ENCODE measurements around the gene CHIT1.

The CHIT1 gene

DNA sequence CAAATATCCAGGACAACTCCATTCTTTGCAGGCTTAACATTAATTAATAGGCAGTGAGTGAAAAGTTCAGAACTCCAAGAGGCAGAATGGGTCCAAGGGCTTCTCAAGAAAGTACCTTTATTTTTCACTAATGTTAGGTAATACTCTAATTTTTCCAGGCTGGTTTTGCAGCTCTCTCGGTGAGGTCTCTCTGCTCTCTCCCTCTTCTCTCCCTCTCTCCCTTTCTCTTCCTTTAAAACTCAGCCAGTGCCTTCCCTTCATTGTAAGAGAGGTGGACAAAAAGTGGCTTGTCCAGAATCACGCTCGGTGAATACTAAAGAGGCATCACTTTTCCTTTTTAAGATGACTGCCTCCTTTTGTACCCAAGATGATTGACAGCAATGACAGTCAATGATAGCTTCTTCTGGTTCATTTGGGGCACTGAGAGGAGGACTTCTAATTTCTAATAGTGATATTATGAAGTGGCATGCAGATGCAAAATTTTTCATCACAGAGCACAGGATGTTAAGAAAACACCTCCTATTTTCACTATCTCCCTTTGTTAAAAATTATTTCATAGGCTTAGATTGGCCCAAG is 41.7 kb downstream of the CHIT1 start:
- DNase-seq: no peak

DNA sequence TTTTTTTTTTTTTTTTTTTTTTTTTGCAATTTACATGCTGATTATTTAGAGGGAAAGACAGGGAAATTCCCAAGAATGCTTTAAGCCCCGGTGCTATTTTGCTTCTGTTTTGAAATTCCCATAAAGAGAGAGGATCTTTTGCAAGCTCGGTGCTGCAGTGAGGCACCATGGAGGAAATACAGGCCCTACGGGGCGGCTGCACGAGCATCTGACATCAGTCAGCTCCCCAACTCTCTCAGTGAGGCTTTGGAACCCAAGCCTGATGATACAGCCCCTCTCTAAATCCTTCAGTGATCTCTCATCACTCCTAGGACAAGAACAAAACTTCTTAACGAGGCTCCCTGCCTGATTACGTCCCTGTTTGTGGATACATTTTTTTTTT is 42.2 kb downstream of the CHIT1 start:
- no peak for DNase-seq

DNA sequence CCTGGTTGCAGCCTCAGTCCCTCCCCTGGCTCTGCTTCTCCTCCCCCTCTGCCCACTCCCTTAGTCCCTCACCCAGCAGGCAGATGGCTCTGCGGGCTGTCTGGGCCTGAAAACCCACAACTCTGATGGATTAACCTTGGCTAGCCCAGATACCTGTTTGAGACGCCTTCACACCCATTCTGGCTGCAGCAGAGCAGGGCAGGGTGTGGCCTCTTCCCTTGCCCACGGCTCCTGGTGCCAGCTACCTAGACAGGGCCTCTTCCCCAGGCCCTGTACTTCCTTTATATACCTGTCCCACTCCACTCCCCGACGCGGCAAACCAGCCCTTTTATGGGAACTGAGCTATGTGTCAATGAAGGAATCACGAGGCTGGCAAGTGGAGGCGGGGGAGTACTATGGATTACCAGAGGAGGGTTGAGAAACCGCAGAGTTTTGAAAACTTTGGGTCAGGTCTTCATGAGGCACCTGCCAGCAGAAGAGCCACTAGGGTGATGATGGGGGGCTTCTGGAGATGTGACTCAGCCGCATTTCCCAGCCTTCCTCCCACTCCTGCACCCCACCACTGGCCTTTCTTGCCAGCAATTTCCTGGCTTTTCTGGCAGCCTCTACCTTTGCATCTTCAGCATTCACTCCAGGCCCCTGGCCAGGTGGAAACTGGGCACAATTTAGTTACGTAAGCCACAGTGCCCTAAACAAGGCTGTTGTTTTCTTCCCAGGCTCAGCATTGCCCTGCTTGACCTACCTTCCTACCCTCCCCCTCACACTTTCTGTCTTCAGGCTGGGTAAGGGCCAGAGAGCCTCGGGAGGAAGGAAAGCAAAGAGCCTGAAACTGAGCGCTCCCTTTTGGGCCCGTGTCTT is 42.8 kb downstream of the CHIT1 start, which contains the start of gene CHI3L1:
CHI3L1 (minus strand) TSS at position 259 of the 858 bp plus-strand sequence; CDS start at position 178, 81 bp downstream.
- DNase-seq: peak; percentile 45 to 62

DNA sequence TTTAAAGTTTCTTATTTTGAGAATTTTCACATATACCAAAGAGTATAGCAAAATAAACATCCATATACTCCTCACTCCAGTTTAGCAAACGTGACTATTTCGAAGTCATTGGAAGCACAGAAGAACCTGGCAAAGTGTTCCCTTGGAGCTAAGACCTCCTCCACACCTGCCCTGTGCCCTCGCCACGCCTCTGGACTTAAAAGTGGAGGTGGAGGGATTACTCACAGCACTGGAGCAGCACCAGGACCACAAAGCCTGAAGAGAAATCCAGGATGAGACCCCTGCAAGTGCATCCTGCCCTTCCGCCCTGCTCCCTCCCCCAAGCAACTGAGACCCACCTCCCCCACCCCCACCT is 43.4 kb downstream of the CHIT1 start:
- no peak for DNase-seq

DNA sequence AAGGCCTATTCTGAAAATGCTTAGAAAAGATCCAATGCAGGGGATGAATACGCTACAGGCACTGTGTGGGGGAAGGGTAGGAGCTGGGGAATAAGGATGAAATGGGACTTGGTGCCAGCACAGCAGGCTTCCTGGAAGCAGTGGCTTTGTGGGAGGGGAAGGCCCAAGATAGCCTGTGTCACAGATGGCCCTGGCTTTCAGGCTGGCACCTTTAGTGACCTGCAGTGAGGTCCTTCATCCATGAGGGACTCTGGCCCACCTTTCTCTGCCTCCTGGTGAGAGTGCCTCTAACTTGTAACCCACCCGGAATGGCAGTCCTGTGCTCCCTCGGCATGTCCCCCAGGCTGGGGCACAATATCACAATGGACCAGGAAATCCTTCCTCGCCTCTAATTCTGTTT is 43.9 kb downstream of the CHIT1 start:
- DNase-seq: no peak

DNA sequence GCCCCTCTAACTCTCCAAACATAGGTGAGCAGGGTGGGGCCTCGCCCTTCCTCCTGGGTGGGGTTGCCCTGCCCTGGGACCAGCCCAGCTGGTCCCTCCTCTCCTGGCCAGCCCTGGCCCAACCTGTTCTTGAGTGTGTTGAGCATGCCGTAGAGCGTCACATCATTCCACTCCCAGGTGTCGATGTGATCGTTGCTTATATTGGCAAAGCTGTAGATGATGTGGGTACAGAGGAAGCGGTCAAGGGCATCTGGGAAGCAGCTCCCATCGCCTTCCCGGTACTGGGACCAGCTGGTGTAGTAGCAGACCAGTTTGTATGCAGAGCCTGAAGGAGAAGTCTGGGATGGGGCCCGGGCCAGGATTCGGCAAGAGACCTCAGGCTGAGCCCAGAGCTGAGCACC is 44.4 kb downstream of the CHIT1 start:
- DNase-seq: no peak

DNA sequence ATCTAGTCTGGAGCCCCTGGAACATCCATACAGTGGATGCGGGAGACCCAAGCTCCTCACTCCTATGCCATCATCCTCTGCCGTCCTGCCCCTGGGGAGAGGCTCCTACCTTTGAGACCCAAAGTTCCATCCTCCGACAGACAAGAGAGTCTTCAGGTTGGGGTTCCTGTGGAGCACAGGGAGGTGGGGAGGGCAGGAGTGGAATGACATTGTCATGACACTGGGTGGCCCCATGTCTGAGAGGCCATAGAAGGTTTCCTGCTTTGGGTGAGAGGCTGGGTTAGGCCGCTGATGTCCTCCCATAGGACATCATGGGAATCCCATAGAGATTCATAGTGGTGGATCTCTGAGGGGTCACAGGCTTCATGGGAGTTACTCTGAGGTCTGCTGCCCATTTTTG is 45.0 kb downstream of the CHIT1 start:
- no peak for DNase-seq

DNA sequence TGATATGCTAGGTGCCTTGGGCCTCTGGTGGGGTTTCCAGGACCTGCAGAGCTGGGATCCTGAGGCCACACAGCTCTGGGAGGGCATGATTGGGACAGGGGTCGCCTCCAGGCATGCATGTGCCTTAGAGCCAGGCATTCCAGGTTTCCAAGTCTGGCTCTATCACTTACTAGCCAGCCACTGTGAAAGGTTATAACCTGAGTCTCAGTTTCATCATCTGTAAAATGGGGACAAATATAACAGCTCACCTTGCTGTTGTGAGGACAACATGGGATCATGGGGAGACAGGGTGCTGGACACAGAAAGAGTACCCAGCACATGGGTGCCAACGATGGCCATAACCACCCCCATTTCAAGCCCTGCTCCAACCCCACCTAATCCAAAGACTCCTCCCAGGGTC is 45.6 kb downstream of the CHIT1 start:
- no peak for DNase-seq

DNA sequence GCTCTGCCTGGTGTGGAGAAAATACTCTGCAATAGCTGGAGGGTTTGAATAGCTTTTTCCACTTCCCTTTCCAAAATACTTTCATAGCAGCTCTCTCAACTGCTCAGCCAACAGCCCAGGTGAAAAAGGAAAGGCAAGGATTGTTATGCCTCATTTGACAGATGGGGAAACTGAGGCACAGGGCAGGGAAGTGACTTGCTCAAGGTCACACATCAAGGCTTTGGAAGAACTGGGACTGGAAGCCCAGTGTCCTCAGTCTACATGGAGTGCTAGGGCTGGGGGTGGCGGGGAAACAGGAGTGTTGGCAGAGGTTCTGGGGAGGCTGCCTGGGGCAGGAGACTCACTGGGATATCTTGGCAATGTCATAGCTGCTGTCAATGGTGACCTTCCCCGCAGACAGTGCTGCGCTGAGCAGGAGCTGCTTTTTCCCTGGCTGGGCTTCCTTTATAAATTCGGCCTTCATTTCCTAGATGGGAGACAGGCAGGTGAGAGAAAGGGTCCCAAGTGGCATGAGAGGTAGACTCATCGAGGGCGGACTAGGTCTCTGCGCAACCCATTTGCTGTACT is 47.0 kb downstream of the CHIT1 start:
- no peak for DNase-seq

DNA sequence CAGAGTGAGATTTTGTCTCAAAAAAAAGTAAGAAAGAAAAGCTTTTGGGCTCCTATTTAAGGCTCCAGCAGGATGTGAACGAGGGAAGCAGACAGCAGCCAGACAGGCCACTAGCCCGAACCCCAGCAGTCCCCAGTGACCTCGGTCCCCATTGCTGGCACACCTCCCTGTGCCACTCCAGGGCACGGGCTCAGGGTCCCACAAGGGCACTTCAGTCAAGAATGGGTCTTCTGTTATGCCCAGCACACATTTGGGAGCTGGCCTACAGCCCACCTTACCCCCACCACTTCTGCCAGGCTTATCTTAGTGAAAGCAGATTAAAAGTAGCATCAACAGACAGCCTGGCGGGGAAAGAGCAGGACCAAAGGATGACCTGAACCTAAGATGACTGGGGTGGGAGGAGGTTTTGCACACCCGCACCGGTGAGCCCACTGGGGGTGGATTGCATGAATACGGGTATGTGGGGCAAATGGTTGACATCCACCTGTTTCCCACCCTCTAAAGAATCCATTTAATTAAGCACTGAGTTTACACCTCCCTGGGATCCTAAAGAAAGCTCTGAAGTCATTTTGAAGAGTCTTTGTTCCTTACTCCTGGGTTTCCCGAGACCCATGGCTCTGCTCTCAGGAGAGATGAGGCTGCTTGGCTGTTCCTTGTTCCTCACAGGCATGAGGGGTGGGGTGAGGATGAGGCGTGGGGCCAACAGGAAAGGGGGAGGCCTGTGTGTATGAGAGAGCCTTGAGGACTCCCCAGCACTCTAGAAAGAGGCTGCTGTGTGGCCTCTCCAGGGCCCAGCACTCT is 47.7 kb downstream of the CHIT1 start:
- no peak for DNase-seq

DNA sequence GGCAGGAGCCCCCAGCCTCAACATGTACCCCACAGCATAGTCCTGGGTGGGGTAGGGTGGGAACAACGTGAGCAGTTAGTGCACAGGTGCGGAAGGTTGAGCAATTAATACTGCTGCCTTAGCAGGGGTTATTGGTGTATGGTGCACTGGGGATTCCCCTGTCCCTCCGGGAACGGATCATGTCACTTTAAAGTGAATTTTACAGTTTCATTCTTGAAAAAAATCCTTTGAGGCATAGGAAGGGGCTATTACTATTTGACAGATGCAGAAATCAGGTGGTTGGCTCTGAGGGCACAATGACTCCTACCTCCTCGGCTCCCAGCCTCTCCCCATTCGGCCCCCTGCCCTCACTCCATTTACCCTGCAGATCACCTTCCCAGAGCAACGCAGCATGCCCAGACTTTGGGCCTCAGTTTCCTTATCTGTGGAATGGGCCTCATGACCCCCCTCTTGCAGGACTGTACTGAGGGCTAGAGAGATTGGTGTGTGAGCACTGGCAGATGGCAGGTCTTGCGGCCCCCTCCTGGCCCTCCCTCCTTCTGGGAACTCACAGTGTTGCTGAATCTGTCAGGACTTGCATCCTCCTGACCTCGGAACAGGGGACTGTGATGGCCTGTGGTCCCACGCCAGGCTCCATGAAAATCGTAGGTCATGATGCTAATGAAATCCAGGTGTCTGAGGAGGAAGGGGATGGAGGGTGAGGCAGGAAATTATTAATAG is 48.7 kb downstream of the CHIT1 start:
- DNase-seq: no peak

DNA sequence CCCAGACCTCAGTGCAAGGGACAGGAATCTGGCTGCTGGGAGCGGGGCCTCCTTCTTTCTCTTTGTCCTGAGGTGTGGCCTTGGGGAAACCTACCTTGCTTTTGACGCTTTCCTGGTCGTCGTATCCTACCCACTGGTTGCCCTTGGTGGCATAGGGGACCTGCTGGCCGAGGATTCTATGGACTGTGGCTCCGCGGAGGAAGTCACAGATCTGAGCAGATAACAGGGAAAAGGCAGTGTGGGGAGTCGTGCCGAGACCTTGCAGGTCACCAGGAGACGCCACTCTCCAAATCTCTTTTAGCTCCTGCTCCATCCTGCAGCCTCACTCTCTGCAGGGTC is 49.8 kb downstream of the CHIT1 start:
- no peak for DNase-seq

DNA sequence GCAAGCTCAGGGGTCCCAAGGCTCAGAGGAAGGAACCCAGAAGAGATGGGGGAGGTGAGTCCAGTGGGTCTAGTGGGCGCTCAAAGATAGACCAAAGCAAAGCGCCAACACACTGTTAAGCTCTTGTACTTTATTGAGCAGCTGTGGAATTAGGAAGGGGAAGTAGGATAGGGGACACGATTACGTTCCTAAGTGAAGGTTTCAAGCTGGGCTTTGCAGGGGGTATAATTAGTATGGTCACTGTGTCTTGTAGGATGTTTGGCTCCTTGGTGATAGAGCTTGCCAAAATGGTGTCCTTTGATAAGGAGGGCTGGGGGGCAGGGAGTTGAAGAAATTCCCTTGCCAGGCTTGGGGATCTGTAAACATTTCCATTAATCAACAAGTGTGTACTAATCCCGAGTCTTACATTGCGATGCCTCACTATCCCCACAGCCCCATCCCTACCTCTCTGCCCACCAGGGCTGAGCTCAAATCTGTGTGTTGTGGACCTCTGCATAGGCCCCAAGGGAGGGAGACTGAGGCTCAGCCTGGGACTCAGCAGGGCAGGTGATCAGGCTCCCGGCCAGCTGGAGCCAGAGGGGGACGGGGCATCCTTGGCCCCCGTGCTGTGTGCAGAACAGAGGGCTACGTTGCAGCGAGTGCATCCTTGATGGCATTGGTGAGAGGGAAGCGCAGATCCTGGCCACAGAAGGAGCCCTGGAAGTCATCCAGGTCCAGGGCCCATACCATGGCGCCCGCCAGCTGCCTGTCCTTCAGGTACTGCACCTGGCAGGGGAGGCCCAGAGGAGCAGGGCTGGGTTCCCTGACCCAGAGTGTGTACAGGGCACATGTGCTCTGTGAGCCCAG is 50.4 kb downstream of the CHIT1 start:
- peak in 1 of 2 experiments; percentile 6 for DNase-seq

DNA sequence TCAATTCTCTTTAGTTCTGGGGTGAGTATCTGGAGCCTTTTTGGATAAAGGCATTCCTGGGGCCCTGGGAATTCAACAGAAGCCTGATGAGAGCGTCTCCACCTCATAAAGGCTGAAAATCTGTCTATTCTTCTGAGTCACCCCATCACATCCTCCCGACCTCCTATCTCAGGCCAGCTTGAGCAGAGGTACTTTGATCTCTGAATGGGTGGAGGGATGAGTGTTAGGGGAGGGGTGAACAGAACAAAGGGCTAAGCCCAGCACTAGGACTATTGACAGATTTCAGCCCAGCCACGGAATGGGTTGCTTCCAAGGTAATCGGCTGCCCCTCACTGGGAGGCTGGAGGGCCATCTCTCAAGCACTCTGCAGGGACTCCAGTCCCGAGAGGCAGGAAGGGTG is 51.4 kb downstream of the CHIT1 start:
- no peak for DNase-seq

DNA sequence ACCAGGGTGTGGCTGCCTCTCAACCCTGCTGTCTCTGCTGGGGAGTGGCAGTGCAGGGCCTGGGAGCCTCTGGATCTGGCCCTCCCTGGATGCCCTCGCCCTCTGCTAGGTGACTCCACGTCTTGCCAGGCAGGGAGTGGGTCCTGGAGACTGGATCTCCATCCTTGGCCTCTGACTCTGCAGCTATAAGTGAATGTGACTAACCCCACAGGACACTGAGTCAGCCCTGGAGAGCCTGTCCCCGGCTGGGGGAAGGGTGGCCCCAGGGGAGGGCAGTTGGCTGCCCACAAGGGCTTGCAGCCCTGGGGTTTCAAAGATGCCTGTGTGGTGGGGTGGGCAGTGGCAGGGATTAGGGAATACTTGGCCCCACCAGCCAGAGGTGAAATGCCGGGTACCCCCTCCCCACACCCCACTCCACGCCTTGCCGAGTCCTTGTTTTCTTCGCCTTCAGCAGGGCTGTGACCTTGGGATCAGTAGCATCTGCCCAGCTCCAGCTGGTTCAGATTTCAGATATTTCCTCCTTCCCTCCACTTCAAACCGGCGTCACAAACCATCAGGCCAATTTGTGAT is 51.9 kb downstream of the CHIT1 start:
- DNase-seq: no peak

DNA sequence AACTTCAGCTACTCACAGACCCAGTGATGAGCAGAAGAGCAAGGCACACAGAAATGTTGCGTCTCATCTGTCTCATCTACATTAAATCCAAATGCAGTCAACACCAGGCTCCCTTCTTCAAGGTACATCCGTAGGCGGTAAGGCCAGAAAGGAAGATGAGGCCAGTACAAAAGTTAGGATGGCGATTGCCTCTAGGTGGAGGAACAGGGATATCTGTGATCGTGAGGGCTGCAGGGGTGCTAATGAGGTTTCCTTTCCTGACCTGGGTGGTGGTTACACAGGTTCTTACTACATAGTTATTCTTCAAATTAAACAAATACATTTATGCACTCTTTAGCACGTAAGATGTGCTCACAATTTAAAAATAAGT is 52.5 kb downstream of the CHIT1 start:
- no peak for DNase-seq

DNA sequence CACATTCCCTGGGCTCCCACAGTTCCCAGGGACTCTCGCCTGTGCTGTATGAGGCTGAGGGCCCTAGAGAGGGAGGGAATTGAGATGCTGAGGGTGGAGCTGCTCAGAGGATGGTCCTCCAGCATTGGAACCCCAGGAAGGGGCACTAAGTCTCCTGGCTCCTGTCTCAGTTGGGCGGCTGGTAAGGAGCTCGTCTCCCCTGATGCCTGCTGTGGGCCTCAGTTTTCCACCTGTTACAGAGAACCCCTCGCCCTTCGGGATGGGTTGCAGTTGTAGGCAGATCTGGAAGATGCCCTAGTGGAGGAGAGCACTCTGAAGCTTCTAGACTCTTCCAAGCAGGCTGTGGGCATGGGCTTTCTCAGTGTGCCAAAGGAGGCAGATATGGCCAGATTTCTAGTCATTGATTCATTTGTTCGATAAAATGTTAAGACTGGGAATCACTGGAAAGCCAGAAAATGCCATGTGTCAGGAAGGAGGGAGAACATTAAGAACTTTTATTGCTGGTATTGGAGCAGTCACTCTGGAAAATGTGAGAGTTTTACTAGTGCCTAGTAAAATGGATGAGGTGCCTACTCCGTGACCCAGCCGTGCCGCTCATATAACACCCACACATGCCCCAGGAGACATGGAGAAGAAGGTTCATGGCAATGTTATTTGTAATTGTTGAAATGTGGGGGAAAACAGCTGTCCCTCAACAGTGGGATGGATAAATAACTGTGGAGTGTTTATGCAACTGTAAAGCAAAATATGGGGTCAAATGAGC is 53.0 kb downstream of the CHIT1 start:
- DNase-seq: no peak

DNA sequence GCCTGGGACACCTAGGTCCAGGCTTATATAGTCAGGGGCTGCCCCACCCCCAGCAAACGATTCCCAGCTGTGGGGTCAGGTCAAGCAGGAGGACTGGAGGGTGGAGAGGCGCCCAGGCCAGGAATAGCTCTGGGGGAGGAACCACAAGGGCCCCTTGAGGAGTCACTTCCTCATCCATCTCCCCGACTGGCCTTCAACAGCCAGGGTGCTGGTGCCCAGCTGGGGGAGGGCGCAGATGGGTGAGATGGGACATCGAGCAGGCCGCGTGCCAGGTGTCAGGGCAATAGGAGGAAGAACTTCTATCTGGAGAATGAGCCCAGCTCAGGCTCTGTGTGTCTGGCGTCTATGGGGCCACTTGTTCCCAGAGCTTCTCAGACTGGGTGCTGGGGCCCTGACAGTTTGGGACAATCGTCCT is 53.6 kb downstream of the CHIT1 start:
- DNase-seq: peak; percentile 39 to 43

DNA sequence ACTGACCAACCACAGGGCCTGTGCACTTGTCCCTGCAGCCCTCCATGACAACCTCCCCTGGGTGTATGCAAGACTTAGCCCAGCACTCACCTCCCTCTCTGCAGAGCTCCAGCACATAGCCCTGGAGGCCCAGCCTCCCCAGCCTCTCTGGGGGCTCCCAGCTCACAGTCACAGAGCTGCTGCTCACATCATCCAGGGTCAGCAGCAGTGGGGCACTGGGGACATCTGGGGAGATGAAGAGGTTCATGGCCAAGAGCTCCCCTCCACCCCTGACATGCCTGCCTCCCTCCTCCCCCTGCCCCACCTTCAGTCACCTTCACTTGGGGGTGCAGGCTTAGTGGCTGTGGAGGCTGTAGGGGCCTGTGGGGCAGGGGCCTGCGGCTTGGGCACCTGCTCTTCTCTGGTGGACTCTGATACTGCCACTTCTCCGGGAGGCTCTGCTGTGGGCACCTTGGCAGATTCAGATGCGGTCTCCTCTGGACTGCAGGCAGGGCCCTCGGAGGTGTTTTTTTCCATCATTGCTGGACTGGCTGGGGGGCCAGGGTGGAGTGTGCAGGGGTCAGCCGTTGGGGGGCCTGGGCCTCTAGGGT is 54.1 kb downstream of the CHIT1 start, which contains the start of gene MYBPH:
MYBPH (minus strand) TSS at position 590 of the 590 bp plus-strand sequence; CDS start at position 519, 71 bp downstream.
- DNase-seq: no peak

DNA sequence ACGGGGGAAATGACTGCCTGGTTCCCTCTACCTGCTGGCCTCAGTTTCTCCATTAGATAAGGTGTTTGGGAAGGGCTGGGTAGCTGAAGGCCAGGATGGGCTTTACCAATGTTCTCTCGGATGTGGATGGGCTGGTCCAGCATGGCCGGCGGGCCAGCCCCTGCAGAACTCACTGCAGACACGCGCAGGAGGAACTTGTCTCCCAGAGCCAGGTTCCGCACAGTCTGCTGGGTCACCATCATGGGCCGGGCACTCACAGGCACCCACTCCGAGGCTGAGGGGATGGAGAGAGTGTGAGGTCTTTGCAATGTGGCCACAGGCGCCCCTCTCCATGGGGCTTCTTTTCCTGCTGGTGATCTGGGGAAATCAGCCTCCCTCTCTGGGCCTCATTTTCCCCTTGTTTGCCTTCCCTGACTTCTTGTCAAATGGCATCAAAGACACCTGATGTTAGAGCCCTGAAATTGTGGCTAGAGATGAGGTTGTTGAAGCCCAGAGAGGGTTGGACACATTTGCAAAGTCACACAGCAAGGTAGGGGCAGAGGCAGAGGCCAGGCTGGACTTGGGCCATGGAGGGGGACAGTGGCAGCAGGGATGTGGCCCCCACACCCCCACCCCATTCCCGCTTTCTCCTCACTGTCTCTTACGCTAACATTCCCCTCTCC is 55.0 kb downstream of the CHIT1 start:
- DNase-seq: no peak

All from Kasumi-1 (cell line).